Measurements from ENCODE around the gene CLCNKA. TPM values are rescaled to one million over a fixed set of nuclear protein-coding genes. Genes with fewer than 3 reads are reported as not detected.
"Not testable (repeated sequence)": the region's sequence is repeated elsewhere in the genome, so short reads cannot be mapped to it uniquely, and the experiment has no call there.

CLCNKA gene
- total RNA-seq, 1 experiment from 2014 or later, result not detected

DNA sequence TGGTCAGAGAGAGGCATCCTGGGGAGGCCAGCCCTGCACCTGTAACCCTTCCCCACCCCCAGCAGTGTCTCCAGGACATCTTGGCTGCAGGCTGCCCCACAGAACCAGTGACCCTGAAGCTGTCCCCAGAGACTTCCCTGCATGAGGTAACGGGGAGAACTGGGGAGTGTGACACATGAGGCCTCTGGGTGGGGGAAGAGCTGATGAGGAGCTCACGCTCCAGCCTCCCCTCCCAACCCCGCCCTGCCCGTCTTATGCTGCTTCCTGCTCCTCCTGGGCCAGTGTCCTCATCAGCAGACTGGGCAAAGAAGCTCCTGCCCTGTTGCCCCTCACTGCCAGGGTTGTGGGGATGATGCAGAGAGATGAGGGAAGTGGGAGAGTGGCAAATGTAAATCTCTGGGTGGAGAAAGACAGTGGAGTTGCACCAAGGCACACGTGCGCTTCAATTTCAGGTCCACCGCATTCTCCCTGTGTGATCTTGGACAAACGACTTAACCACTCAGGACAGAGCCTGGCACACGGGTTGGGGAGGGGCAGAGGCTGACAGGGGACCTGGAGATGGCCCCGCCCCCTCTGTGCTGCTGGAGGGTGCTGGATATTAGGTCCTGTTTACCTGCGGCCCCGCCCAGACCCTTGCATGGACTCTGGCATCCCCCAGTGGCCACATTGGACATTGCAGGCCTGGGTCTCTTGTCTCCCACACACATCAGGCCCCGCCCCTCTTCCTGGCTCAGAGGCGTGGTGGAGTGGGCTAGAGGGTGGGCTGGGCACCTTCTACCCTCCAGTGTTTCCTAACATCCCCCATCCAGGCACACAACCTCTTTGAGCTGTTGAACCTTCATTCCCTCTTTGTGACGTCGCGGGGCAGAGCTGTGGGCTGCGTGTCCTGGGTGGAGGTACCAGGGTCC, 34.0 kb downstream of the CLCNKA start:
- peak; percentile 87 for DNase-seq
- Histone ChIP-seq H3K36me3 (ENCODE audit: control insufficient read depth, insufficient read depth, low read length) (no peaks in the 10 kb centered on the region), H3K9me3 (no peaks in the 10 kb centered on the region), H3K4me3 (ENCODE audit: low read depth, low read length) (no peak overlapping the region), H3K4me1 (no peaks in the 10 kb centered on the region), H3K27me3 (replicated peaks; ENCODE audit: control insufficient read depth, insufficient read depth, low read length) (no peaks in the 10 kb centered on the region)
- CTCF ChIA-PET, result interaction anchor here (1.1 kb wide), 1 partner anchor 46 kb away, joined by 4 read pairs; no protein-coding TSS in a partner anchor
- TF ChIP-seq, protein P1, sequence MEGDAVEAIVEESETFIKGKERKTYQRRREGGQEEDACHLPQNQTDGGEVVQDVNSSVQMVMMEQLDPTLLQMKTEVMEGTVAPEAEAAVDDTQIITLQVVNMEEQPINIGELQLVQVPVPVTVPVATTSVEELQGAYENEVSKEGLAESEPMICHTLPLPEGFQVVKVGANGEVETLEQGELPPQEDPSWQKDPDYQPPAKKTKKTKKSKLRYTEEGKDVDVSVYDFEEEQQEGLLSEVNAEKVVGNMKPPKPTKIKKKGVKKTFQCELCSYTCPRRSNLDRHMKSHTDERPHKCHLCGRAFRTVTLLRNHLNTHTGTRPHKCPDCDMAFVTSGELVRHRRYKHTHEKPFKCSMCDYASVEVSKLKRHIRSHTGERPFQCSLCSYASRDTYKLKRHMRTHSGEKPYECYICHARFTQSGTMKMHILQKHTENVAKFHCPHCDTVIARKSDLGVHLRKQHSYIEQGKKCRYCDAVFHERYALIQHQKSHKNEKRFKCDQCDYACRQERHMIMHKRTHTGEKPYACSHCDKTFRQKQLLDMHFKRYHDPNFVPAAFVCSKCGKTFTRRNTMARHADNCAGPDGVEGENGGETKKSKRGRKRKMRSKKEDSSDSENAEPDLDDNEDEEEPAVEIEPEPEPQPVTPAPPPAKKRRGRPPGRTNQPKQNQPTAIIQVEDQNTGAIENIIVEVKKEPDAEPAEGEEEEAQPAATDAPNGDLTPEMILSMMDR (IDR thresholded peaks at IDR 0.05; ENCODE audit: insufficient read depth in 1 of 2, low read depth in 1 of 2, low read length in 1 of 2, severe bottlenecking in 1 of 2, unreplicated experiment in 1 of 2), result peak; percentile 68 to 80
- H3K27ac Mint-ChIP-seq (ENCODE audit: unreplicated experiment), result no peak overlapping the region
- H3K9me3 Mint-ChIP-seq (ENCODE audit: unreplicated experiment), result no peaks in the 10 kb centered on the region
- H3K36me3 Mint-ChIP-seq (ENCODE audit: insufficient read depth, unreplicated experiment), result no peaks in the 10 kb centered on the region
- no TSS peak for BruUV-seq (replicated peaks)
- H3K27me3 Mint-ChIP-seq (ENCODE audit: insufficient read depth, unreplicated experiment), result no peaks in the 10 kb centered on the region
- no peaks in the 10 kb centered on the region for H3K4me1 Mint-ChIP-seq (ENCODE audit: low read depth, unreplicated experiment)
- no peak overlapping the region for H3K4me3 Mint-ChIP-seq (ENCODE audit: unreplicated experiment)
- intact Hi-C loops (cut with micrococcal nuclease; ENCODE audit: unreplicated experiment), result loop anchor here (1.0 kb wide), 1 partner anchor 47 kb away; no protein-coding TSS in a partner anchor
- POLR2A ChIA-PET, result no interaction called here

DNA sequence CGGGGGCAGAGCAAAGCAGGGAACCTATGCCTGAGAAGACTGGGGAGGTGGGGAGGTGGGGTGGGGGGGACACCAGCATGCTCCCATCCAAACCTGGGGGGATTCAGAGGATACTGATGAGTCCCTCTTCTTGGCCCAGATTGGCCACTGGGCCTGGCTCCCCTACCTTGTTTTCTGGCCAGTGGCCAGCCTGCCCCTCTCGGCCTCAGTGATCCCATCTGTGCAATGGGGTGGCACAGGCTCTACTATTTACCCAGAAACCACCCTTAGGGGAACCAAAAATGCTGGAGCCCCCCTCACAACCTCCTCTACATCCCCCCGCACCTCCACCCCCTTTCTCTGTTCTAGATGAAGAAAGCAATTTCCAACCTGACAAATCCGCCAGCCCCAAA, 34.7 kb downstream of the CLCNKA start:
- H3K4me1 ChIP-seq; H3K27ac Mint-ChIP-seq (ENCODE audit: unreplicated experiment); H3K9me3 Mint-ChIP-seq (ENCODE audit: unreplicated experiment); H3K36me3 Mint-ChIP-seq (ENCODE audit: insufficient read depth, unreplicated experiment); H3K27me3 Mint-ChIP-seq (ENCODE audit: insufficient read depth, unreplicated experiment); H3K4me1 Mint-ChIP-seq (ENCODE audit: low read depth, unreplicated experiment); POLR2A ChIA-PET; H3K4me3 ChIP-seq (ENCODE audit: low read depth, low read length); H3K27me3 ChIP-seq (replicated peaks; ENCODE audit: control insufficient read depth, insufficient read depth, low read length); BruUV-seq (replicated peaks); DNase-seq; H3K9me3 ChIP-seq; H3K4me3 Mint-ChIP-seq (ENCODE audit: unreplicated experiment); H3K36me3 ChIP-seq (ENCODE audit: control insufficient read depth, insufficient read depth, low read length): not testable (repeated sequence)
- intact Hi-C loops (cut with micrococcal nuclease; ENCODE audit: unreplicated experiment), result loop anchor here (1.0 kb wide), 1 partner anchor 47 kb away; no protein-coding TSS in a partner anchor
- CTCF ChIA-PET, result interaction anchor here (1.1 kb wide), 1 partner anchor 46 kb away, joined by 4 read pairs; no protein-coding TSS in a partner anchor

DNA sequence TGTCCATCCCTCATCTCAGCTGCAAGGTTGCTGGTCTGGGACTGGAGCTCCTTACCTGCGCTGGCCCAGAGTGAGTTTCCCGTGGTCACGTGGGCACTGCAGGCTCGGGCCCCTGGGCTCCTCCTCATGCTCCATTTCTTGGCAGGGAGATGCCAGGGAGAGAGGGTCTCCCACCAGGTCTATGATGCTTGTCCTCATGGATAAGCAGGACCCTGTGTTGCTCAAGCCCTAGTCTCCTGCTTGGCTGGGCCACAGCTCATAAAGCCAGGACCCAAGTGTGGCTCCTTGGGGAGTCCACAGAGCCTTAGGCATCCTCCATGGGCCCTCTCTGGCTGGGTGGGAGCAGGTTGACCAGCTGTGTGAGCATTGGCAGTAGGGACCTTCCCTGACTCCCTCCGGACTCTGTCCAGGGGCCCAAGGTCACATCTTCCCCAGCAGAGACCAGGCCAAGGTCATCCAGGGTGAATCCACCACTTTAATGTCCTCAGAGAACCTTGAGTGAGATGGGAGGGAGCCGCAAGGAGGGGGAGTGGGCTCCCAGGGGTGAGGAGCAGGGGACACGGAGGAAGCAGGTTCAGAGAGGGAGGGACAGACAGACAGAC, 35.6 kb downstream of the CLCNKA start:
- CTCF ChIA-PET; BruUV-seq (replicated peaks); H3K36me3 ChIP-seq (ENCODE audit: control insufficient read depth, insufficient read depth, low read length); H3K4me1 Mint-ChIP-seq (ENCODE audit: low read depth, unreplicated experiment); DNase-seq; H3K27me3 Mint-ChIP-seq (ENCODE audit: insufficient read depth, unreplicated experiment); H3K4me1 ChIP-seq; H3K4me3 Mint-ChIP-seq (ENCODE audit: unreplicated experiment); POLR2A ChIA-PET; H3K27ac Mint-ChIP-seq (ENCODE audit: unreplicated experiment); H3K4me3 ChIP-seq (ENCODE audit: low read depth, low read length); H3K9me3 Mint-ChIP-seq (ENCODE audit: unreplicated experiment); H3K36me3 Mint-ChIP-seq (ENCODE audit: insufficient read depth, unreplicated experiment); H3K27me3 ChIP-seq (replicated peaks; ENCODE audit: control insufficient read depth, insufficient read depth, low read length); intact Hi-C loops (cut with micrococcal nuclease; ENCODE audit: unreplicated experiment); H3K9me3 ChIP-seq: not testable (repeated sequence)

DNA sequence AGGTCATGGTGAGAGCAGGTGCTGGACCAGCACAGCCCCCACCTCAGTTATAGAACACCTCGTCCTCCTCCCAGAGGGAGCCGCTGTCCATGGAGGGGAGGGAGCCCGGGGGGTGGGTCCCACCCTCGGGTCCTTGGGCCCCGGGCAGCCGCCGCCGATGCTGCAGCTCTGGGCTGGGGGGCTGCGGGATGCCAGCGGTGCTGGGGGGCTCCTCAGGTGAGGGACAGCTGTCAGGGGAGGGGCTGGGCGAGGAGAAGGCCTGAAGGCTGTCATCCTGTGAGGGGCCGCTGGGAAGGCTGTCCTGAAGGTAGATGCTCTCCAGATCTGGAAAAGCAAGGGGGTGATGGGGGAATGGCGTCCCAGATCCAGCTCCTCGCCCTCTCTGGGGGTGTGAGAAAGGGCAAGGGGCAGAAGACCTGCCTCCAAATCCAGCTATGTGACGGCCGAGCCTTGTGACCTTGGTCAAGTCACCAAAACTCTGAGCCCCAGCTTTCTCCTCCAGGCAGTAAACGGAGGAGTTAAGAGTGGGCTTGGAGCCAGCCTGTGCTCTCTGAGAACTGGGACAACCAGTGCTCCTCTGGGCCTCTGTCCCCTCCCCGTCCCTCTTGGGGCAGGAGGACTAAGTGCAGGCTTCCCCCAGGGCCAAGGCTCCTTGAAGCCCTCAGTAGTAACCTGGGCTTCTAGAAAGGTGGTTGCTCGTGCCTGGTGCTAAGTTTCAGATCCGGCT, 36.7 kb downstream of the CLCNKA start:
- CTCF ChIA-PET, result interaction anchor here (0.7 kb wide), 1 partner anchor 23 kb away, joined by 3 read pairs; no protein-coding TSS in a partner anchor
- H3K27me3 Mint-ChIP-seq (ENCODE audit: insufficient read depth, unreplicated experiment); BruUV-seq (replicated peaks); H3K36me3 Mint-ChIP-seq (ENCODE audit: insufficient read depth, unreplicated experiment); H3K9me3 Mint-ChIP-seq (ENCODE audit: unreplicated experiment); intact Hi-C loops (cut with micrococcal nuclease; ENCODE audit: unreplicated experiment); H3K4me1 ChIP-seq; H3K27me3 ChIP-seq (replicated peaks; ENCODE audit: control insufficient read depth, insufficient read depth, low read length); H3K27ac Mint-ChIP-seq (ENCODE audit: unreplicated experiment); H3K9me3 ChIP-seq; H3K4me3 Mint-ChIP-seq (ENCODE audit: unreplicated experiment); H3K4me1 Mint-ChIP-seq (ENCODE audit: low read depth, unreplicated experiment); H3K36me3 ChIP-seq (ENCODE audit: control insufficient read depth, insufficient read depth, low read length); DNase-seq; H3K4me3 ChIP-seq (ENCODE audit: low read depth, low read length); POLR2A ChIA-PET: not testable (repeated sequence)

All from Caco-2 (cell line).